ACHN (cell line): ENCODE measurements around the gene ST14.
A peak's percentile ranks its signal among the peaks of the same experiment; 100 is the strongest.
"Not testable (repeated sequence)": the region's sequence is repeated elsewhere in the genome, so short reads cannot be mapped to it uniquely, and the experiment has no call there.

Experiments
- DNase-seq: peaks from one replicate; pipeline ENCODE4 v3.0.0-alpha.2; 2015
- in situ Hi-C: cut with HindIII; loops from 2 replicates; pipeline ENCODE4 v1.10.0; 2017; ENCODE audit warnings: low sequenced_read_pairs, low pct_ligation_motif_present, low pct_unique_long_range_greater_than_20kb

Gene ST14

GRCh38 chr11:130179396-130180306 is 20.1 kb downstream of the ST14 start:
- in situ Hi-C loops, result no loop called here
- DNase-seq, result no peak

- in situ Hi-C loops, result no loop called here
- DNase-seq, result peak; percentile 22
Measured at GRCh38 chr11:130180491-130180890, 20.9 kb downstream of the ST14 start.

GRCh38 chr11:130180896-130181294 is 21.3 kb downstream of the ST14 start:
- in situ Hi-C loops, result no loop called here
- no peak for DNase-seq

GRCh38 chr11:130181295-130182272 is 22.0 kb downstream of the ST14 start:
- DNase-seq, result peak; percentile 50

GRCh38 chr11:130183878-130184610 is 24.5 kb downstream of the ST14 start:
- in situ Hi-C loops, result no loop called here
- no peak for DNase-seq

More at GRCh38 chr11:130181295-130182272, 22.0 kb downstream of the ST14 start:
- in situ Hi-C loops, result no loop called here

GRCh38 chr11:130187096-130187495 is 27.5 kb downstream of the ST14 start:
- no peak for DNase-seq
- in situ Hi-C loops, result no loop called here

GRCh38 chr11:130188047-130188446 is 28.5 kb downstream of the ST14 start:
- in situ Hi-C loops, result no loop called here
- no peak for DNase-seq

GRCh38 chr11:130188585-130189347 is 29.2 kb downstream of the ST14 start:
- in situ Hi-C loops, result no loop called here
- DNase-seq, result no peak

GRCh38 chr11:130189492-130190210 is 30.1 kb downstream of the ST14 start:
- no peak for DNase-seq
- in situ Hi-C loops, result no loop called here

- DNase-seq, result no peak
- in situ Hi-C loops, result no loop called here
Measured at GRCh38 chr11:130190371-130190881, 30.8 kb downstream of the ST14 start.

- DNase-seq, result no peak
- in situ Hi-C loops, result no loop called here
Measured at GRCh38 chr11:130191896-130192295, 32.3 kb downstream of the ST14 start.

GRCh38 chr11:130192845-130193267 is 33.3 kb downstream of the ST14 start:
- in situ Hi-C loops, result no loop called here
- DNase-seq, result no peak

- in situ Hi-C loops, DNase-seq: not testable (repeated sequence)
Measured at GRCh38 chr11:130193551-130193950, 34.0 kb downstream of the ST14 start.

GRCh38 chr11:130194241-130195023 is 34.9 kb downstream of the ST14 start:
- in situ Hi-C loops, result no loop called here
- no peak for DNase-seq

- DNase-seq, result no peak
- in situ Hi-C loops, result no loop called here
Measured at GRCh38 chr11:130197386-130198035, 37.9 kb downstream of the ST14 start.

GRCh38 chr11:130198292-130198691 is 38.7 kb downstream of the ST14 start:
- in situ Hi-C loops, result no loop called here
- DNase-seq, result no peak
